Ovary (tissue), 3 donors: ENCODE results near the gene DNAJC22.

Experiments used
- CTCF ChIP-seq, 3 donors: fragments of 450-650 bp in 2 of 3; fragments of 200-600 bp in 1 of 3; IDR thresholded peaks; one replicate each; pipeline versions ENCODE4 v1.5.1 to v1.8.0; 2016 to 2022; ENCODE audit warnings: antibody characterized with exemption in 3 of 3, mild to moderate bottlenecking in 1 of 3
- POLR2A ChIP-seq: fragments of 450-650 bp; IDR thresholded peaks from one replicate; pipeline ENCODE4 v1.6.1; 2017; ENCODE audit warnings: antibody characterized with exemption, mild to moderate bottlenecking, moderate library complexity
- donor health status: DM: no; HTN: no; CAD: no.

GRCh38 chr12:49342066-49342913 is 4.4 kb upstream of the DNAJC22 start:
- TF ChIP-seq POLR2A, result no peak
- TF ChIP-seq CTCF (IDR thresholded peaks at IDR 0.05), result peak; percentile 64 to 67 (median 64)
